Right renal pelvis (tissue), 4 donors: ENCODE data around the gene MRPS15. TPM values are rescaled to one million over a fixed set of nuclear protein-coding genes. Genes with fewer than 3 reads are reported as not detected.

Experiments
- DNase-seq, 4 donors: peaks; one replicate each; pipeline ENCODE4 v3.0.0-alpha.2; 2013; ENCODE audit warnings: low read depth in 4 of 4, low spot score in 3 of 4, missing footprints in 1 of 4
- polyA plus RNA-seq, 4 donors: library from polyadenylated mRNA; unstranded; fragments of 120-200 nt; gene quantifications; one replicate each; pipeline ENCODE4 v1.2.1, GENCODE V29; 2013; ENCODE audit not compliant: insufficient read length in 4 of 4

The MRPS15 gene
- polyA plus RNA-seq, 4 donors: 71.1 to 73.4 (median 72.1) TPM

GRCh38 chr1:36432616-36433015 is 31.6 kb downstream of the MRPS15 start:
- DNase-seq: no peak

GRCh38 chr1:36425791-36426190 is 38.4 kb downstream of the MRPS15 start:
- no peak for DNase-seq

GRCh38 chr1:36421649-36422048 is 42.5 kb downstream of the MRPS15 start:
- no peak for DNase-seq

GRCh38 chr1:36420836-36421317 is 43.3 kb downstream of the MRPS15 start:
- DNase-seq: peak; percentile 55 to 72 (median 64)

DNA sequence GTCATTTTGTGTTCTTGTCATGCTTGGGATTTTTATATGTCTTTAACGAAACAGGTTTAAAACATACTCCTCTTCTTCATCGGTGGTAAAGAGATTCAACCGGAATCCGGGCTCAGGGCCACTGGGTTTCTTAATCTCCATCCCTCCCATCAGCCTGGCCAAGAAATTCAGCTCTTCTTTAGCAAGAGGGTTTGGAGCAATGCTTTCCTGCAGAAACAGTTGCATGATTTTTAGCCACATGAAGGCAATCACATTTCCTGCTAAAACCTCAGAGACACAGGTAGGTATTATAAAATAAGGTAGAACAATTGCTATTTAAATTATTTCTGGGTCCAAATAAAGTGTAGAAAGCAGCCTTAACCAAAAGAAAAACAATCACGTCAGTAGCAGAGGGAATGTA is 43.8 kb downstream of the MRPS15 start:
- no peak for DNase-seq

DNA sequence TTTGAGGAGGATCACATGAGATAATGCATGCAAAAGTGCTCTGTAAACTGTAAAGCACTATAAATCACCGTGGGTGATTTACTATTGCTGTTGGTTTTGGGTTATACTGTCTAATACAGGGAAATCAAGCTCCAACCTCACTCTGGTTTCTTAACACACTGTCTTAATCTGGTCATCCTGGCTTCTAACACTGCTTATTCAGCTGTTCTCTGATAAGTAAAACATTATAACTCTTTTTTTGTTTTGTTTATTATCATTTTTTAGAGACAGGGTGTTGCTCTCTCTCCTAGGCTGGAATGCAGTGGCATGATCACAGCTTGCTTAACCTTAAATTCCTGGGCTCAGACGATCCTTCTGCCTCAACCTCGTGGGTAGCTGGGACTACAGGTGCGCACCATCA is 44.6 kb downstream of the MRPS15 start:
- DNase-seq: no peak

GRCh38 chr1:36419140-36419539 is 45.0 kb downstream of the MRPS15 start:
- no peak for DNase-seq

DNA sequence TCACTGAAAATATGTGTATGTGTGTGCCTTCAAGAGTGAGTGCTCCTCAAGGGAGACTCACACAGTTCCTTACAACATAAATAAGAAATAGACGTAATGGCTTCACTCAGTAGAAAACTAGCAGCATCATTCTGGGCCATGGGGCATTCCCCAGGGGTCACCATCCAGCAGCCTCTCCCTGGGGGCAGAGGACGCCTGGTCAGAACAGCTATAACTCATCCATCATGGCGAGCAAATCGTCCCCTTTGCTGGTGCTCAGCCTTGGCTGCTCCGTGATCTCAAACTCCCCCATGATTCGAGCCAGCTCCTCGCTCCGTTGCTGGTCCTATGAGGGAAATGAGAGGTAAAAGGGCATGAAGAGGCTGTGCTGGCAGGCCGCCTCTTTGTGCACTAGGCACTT is 46.3 kb downstream of the MRPS15 start:
- no peak for DNase-seq

- DNase-seq: no peak
These were observed 48.4 kb downstream of the MRPS15 start for GRCh38 chr1:36415661-36416326.

DNA sequence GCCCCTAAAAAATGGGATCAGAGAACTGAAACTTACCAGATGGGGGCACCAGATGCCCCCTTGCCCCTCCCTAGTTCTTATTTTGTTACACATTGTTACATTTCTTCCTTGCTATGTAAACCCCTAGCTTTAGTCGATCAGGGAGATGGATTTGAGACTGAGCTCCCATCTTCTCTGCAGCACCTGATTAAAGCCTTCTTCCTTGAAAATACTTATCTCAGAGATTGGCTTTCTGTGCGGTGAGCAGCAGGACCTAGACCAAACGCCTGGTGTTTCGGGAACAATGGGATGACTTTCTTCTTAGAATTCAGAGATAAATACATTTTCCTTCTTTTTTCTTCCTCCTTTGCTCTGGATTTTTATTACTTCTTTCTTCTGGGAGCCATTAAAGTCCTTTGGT is 49.8 kb downstream of the MRPS15 start:
- DNase-seq: no peak

- no peak for DNase-seq
These were observed 52.2 kb downstream of the MRPS15 start for GRCh38 chr1:36411674-36412648.

- DNase-seq: no peak
These were observed 55.7 kb downstream of the MRPS15 start for GRCh38 chr1:36408479-36408878.

- DNase-seq: no peak
These were observed 57.7 kb downstream of the MRPS15 start for GRCh38 chr1:36406440-36406839.

Other genes with a start within 250 kb of the MRPS15 start
- gene THRAP3, start 239.9 kb downstream of the MRPS15 start, polyA plus RNA-seq: 100 to 1,000 TPM; 122 to 147 (median 139) TPM
- 10 to 100 TPM; 21.4 to 26.2 (median 25.1) TPM for gene SH3D21, start 158.0 kb downstream of the MRPS15 start, polyA plus RNA-seq
- 100 to 1,000 TPM in 1 of 4 donors, 10 to 100 TPM in 3; 45.4 to 124 (median 57.3) TPM for gene EVA1B, start 140.7 kb downstream of the MRPS15 start, polyA plus RNA-seq
- 10 to 100 TPM; 40.8 to 48.2 (median 43.7) TPM for gene STK40, start 78.5 kb downstream of the MRPS15 start, polyA plus RNA-seq
- 10 to 100 TPM; 25.8 to 33.3 (median 27.6) TPM for gene LSM10, start 66.5 kb downstream of the MRPS15 start, polyA plus RNA-seq
- gene OSCP1, start 13.9 kb downstream of the MRPS15 start, polyA plus RNA-seq: 10 to 100 TPM; 20.0 to 25.8 (median 22.2) TPM
- gene CSF3R, start 18.5 kb upstream of the MRPS15 start, polyA plus RNA-seq: 1 to 10 TPM; 2.7 to 4.3 (median 3.2) TPM